Panc1 (cell line): ENCODE measurements around the gene RPS24. TPM values are rescaled to one million over a fixed set of nuclear protein-coding genes. Genes with fewer than 3 reads are reported as not detected.

Source experiments
- ATAC-seq: fragments of 200-7000 bp; cut with Tn5 transposase; 2 replicates; pipeline ENCODE4 v1.9.1; 2020; ENCODE audit warnings: mild to moderate bottlenecking, moderate library complexity
- BruUV-seq: library from RNA; stranded (reverse); fragments of 400-500 nt; replicated peaks from 2 replicates; lab custom pipeline; 2021; lab: Mats Ljungman, UMichigan
- CTCF ChIA-PET: fragments of 300-600 bp; sonication (Branson Sonifier 250); formaldehyde crosslinking; loops from one replicate; lab custom pipeline; 2022; ENCODE audit warnings: antibody characterized with exemption; lab: Charles Lee
- POLR2A ChIA-PET: fragments of 300-600 bp; sonication (Branson Sonifier 250); formaldehyde crosslinking; loops from one replicate; lab custom pipeline; 2022; ENCODE audit warnings: antibody characterized with exemption; lab: Charles Lee
- DNase-seq: peaks from one replicate; pipeline ENCODE4 v3.0.0-alpha.2; 2010; ENCODE audit warnings: low read depth, low spot score
- H3K27ac ChIP-seq: 2 replicates; pipeline ENCODE4 v1.5.1; 2011; ENCODE audit warnings: mild to moderate bottlenecking, low read length, inconsistent platforms
- H3K27me3 ChIP-seq: fragments of 200-500 bp; sonication (Bioruptor generic); 2 replicates; pipeline ENCODE4 v1.6.0; 2014; ENCODE audit warnings: low read length, inconsistent platforms; ENCODE audit not compliant: control insufficient read depth, insufficient read depth
- H3K36me3 ChIP-seq: fragments of 200-500 bp; sonication (Bioruptor generic); 2 replicates; pipeline ENCODE4 v1.5.1; 2014; ENCODE audit warnings: inconsistent platforms, mild to moderate bottlenecking, low read length, moderate library complexity; ENCODE audit not compliant: control insufficient read depth, insufficient read depth
- H3K4me1 ChIP-seq: 2 replicates; pipeline ENCODE4 v1.5.1; 2011; ENCODE audit warnings: inconsistent platforms, mild to moderate bottlenecking, low read length, moderate library complexity; ENCODE audit not compliant: control insufficient read depth, insufficient read depth
- H3K4me3 ChIP-seq, 2 experiments: 2 replicates each; pipeline ENCODE4 v1.5.1; 2011 to 2012; ENCODE audit warnings: low read depth in 2 of 2, low read length in 2 of 2, mild to moderate bottlenecking in 2 of 2, inconsistent platforms in 1 of 2, moderate library complexity in 1 of 2
- H3K9me3 ChIP-seq: fragments of 200-500 bp; sonication (Bioruptor generic); 2 replicates; pipeline ENCODE4 v1.5.1; 2014; ENCODE audit warnings: low read depth, mild to moderate bottlenecking, inconsistent platforms, low read length, moderate library complexity; ENCODE audit not compliant: control insufficient read depth, insufficient read depth
- CTCF ChIP-seq: fragments of 450-650 bp; IDR thresholded peaks from 2 replicates; pipeline ENCODE4 v1.5.1; 2017; ENCODE audit warnings: mild to moderate bottlenecking
- POLR2AphosphoS5 ChIP-seq: IDR thresholded peaks from 2 replicates; pipeline ENCODE4 v1.6.1; 2012; ENCODE audit warnings: mild to moderate bottlenecking, low read depth, low read length, moderate library complexity
- REST ChIP-seq, 2 experiments: IDR thresholded peaks; 2 replicates each; pipeline ENCODE4 v1.6.1; 2011 to 2012; ENCODE audit warnings: low read depth in 2 of 2, control low read depth in 1 of 2, low read length in 1 of 2, mild to moderate bottlenecking in 1 of 2, moderate library complexity in 1 of 2; ENCODE audit not compliant: insufficient read depth in 1 of 2
- SIN3A ChIP-seq: IDR thresholded peaks from 2 replicates; pipeline ENCODE4 v1.6.1; 2012; ENCODE audit warnings: low read depth, mild to moderate bottlenecking, low read length, moderate library complexity, borderline replicate concordance; ENCODE audit not compliant: insufficient read depth
- TCF7L2 ChIP-seq: IDR thresholded peaks from 2 replicates; pipeline ENCODE4 v1.6.1; 2011; ENCODE audit warnings: mild to moderate bottlenecking, low read depth, low read length, inconsistent platforms
- in situ Hi-C: cut with HindIII; loops from 2 replicates; pipeline ENCODE4 v1.10.0; 2016; ENCODE audit warnings: low sequenced_read_pairs, low pct_unique_long_range_greater_than_20kb
- intact Hi-C: fragments of 100-400 bp; cut with micrococcal nuclease; formaldehyde crosslinking; loops from one replicate; pipeline ENCODE4 v1.10.0; 2022; ENCODE audit not compliant: unreplicated experiment
- total RNA-seq: library from RNA; stranded (reverse); gene quantifications from one replicate; pipeline ENCODE4 v1.2.1, GENCODE V29; 2021; ENCODE audit not compliant: unreplicated experiment

RPS24 gene
- total RNA-seq, 1 experiment from 2014 or later: 1,400 TPM

- H3K4me3 ChIP-seq: no peak overlapping the region
- DNase-seq (no peak), ATAC-seq (no peak)
- ChIA-PET POLR2A (no interaction called here), CTCF (no interaction called here)
- no peak overlapping the region for H3K27ac ChIP-seq
- TF ChIP-seq TCF7L2: no peak
- no peak for TF ChIP-seq CTCF
- no peak for TF ChIP-seq REST (IDR thresholded peaks at IDR 0.05; ENCODE audit: insufficient read depth in 1 of 2, low read depth in 2 of 2, low read length in 1 of 2)
- no peak; the same call in 1 of the 2 replicates for TF ChIP-seq POLR2AphosphoS5
- no peak for TF ChIP-seq SIN3A
- peaks cover 24% of the 10 kb centered on the region for H3K4me1 ChIP-seq
- no peaks in the 10 kb centered on the region for H3K27me3 ChIP-seq
- no peaks in the 10 kb centered on the region for H3K9me3 ChIP-seq
- intact Hi-C loops (loop anchor here (5.0 kb wide), 2 partner anchors 262 to 1152 kb away; no protein-coding TSS in a partner anchor), in situ Hi-C loops (no loop called here)
- H3K36me3 ChIP-seq: peaks cover 19% of the 10 kb centered on the region
- no TSS peak for BruUV-seq
Measured at GRCh38 chr10:78045237-78045636, 11.6 kb downstream of the RPS24 start.

GRCh38 chr10:78045856-78046255 is 12.2 kb downstream of the RPS24 start:
- in situ Hi-C loops: no loop called here

More at GRCh38 chr10:78045856-78046255, 12.2 kb downstream of the RPS24 start:
- no peaks in the 10 kb centered on the region for H3K9me3 ChIP-seq
- CTCF ChIA-PET: interaction anchor here (0.6 kb wide), 2 partner anchors 251 to 1160 kb away, joined by 3 read pairs; no protein-coding TSS in a partner anchor
- no peaks in the 10 kb centered on the region for H3K27me3 ChIP-seq
- no peak overlapping the region for H3K27ac ChIP-seq
- peaks cover 13% of the 10 kb centered on the region for H3K36me3 ChIP-seq
- H3K4me3 ChIP-seq: no peak overlapping the region
- DNase-seq (no peak), ATAC-seq (no peak)
- intact Hi-C loops: loop anchor here (2.0 to 5.0 kb wide), 3 partner anchors 119 to 1151 kb away; no protein-coding TSS in a partner anchor
- H3K4me1 ChIP-seq: peaks cover 20% of the 10 kb centered on the region
- TF ChIP-seq TCF7L2 (no peak), SIN3A (no peak), REST (IDR thresholded peaks at IDR 0.05; ENCODE audit: insufficient read depth in 1 of 2, low read depth in 2 of 2, low read length in 1 of 2) (no peak), POLR2AphosphoS5 (no peak)
- POLR2A ChIA-PET: no interaction called here
- no TSS peak for BruUV-seq
